Neural cell (in vitro differentiated cells): ENCODE results near the gene GNG7.

ENCODE experiments used
- CTCF ChIP-seq: fragments of 450-650 bp; IDR thresholded peaks from 2 replicates; pipeline ENCODE4 v1.5.1; 2014; ENCODE audit warnings: antibody characterized with exemption, mild to moderate bottlenecking, moderate library complexity; ENCODE audit not compliant: poor library complexity, severe bottlenecking
- EZH2 ChIP-seq: fragments of 200-600, 300-800 bp; shearing (Covaris generic), sonication (generic); IDR thresholded peaks from 2 replicates; pipeline ENCODE4 v1.6.1; 2014; ENCODE audit warnings: antibody characterized with exemption, low read length, borderline replicate concordance, mild to moderate bottlenecking; ENCODE audit not compliant: insufficient read depth, poor library complexity, severe bottlenecking
- POLR2AphosphoS5 ChIP-seq: IDR thresholded peaks from 2 replicates; pipeline ENCODE4 v1.6.1; 2012
- RAD21 ChIP-seq: fragments of 450-650 bp; conservative IDR thresholded peaks from 2 replicates; pipeline ENCODE4 v1.6.1; 2014; ENCODE audit warnings: antibody characterized with exemption, mild to moderate bottlenecking, moderate library complexity
- REST ChIP-seq: IDR thresholded peaks from 2 replicates; pipeline ENCODE4 v1.6.1; 2012; ENCODE audit warnings: borderline replicate concordance
- SMC3 ChIP-seq: fragments of 450-650 bp; conservative IDR thresholded peaks from 2 replicates; pipeline ENCODE4 v1.6.1; 2014; ENCODE audit warnings: antibody characterized with exemption, mild to moderate bottlenecking, moderate library complexity; ENCODE audit not compliant: poor library complexity
- TAF1 ChIP-seq: IDR thresholded peaks from 2 replicates; pipeline ENCODE4 v1.6.1; 2012; ENCODE audit warnings: low read depth

GRCh38 chr19:2702170-2703076 lies at the start of gene GNG7:
- no peak for TF ChIP-seq EZH2
- TF ChIP-seq CTCF: no peak
- no peak for TF ChIP-seq TAF1
- TF ChIP-seq POLR2AphosphoS5: no peak
- no peak for TF ChIP-seq REST
- no peak for TF ChIP-seq SMC3
- no peak for TF ChIP-seq RAD21
